ENCODE results near the gene MAPK8.
A peak's percentile ranks its signal among the peaks of the same experiment; 100 is the strongest.

Gene MAPK8

GRCh38 chr10:48377751-48378530 is 71.5 kb downstream of the MAPK8 start:
- Mint-ChIP-seq H3K27ac (no peak overlapping the region), H3K4me3 (no peak overlapping the region), H3K36me3 (no peaks in the 10 kb centered on the region), H3K4me1 (no peaks in the 10 kb centered on the region), H3K9me3 (peaks cover 6% of the 10 kb centered on the region)
- no peak for ATAC-seq
- DNase-seq (ENCODE audit: low spot score in 2 of 2): no peak

GRCh38 chr10:48378675-48379074 is 72.2 kb downstream of the MAPK8 start:
- Mint-ChIP-seq H3K27ac (no peak overlapping the region), H3K36me3 (no peaks in the 10 kb centered on the region), H3K9me3 (peaks cover 6% of the 10 kb centered on the region), H3K4me1 (no peaks in the 10 kb centered on the region), H3K4me3 (no peak overlapping the region)
- DNase-seq (ENCODE audit: low spot score in 2 of 2) (no peak), ATAC-seq (no peak)

GRCh38 chr10:48381971-48382370 is 75.5 kb downstream of the MAPK8 start:
- H3K4me3 Mint-ChIP-seq: no peak overlapping the region
- DNase-seq (ENCODE audit: low spot score in 2 of 2): no peak
- peaks cover 5% of the 10 kb centered on the region for H3K4me1 Mint-ChIP-seq
- H3K9me3 Mint-ChIP-seq: peaks cover 3% of the 10 kb centered on the region
- no peaks in the 10 kb centered on the region for H3K36me3 Mint-ChIP-seq
- no peak for ATAC-seq
- no peak overlapping the region for H3K27ac Mint-ChIP-seq

GRCh38 chr10:48382982-48383381 is 76.5 kb downstream of the MAPK8 start:
- H3K27ac Mint-ChIP-seq: no peak overlapping the region
- no peaks in the 10 kb centered on the region for H3K36me3 Mint-ChIP-seq
- no peak for DNase-seq (ENCODE audit: low spot score in 2 of 2)
- peaks cover 5% of the 10 kb centered on the region for H3K4me1 Mint-ChIP-seq
- no peak for ATAC-seq
- H3K4me3 Mint-ChIP-seq: no peak overlapping the region
- peaks cover 3% of the 10 kb centered on the region for H3K9me3 Mint-ChIP-seq

- no peak overlapping the region for H3K4me3 Mint-ChIP-seq
- no peak for ATAC-seq
- H3K4me1 Mint-ChIP-seq: peaks cover 5% of the 10 kb centered on the region
- H3K9me3 Mint-ChIP-seq: peaks cover 3% of the 10 kb centered on the region
- DNase-seq (ENCODE audit: low spot score in 2 of 2): no peak
- no peak overlapping the region for H3K27ac Mint-ChIP-seq
- H3K36me3 Mint-ChIP-seq: no peaks in the 10 kb centered on the region
Observed at GRCh38 chr10:48383393-48383792, 76.9 kb downstream of the MAPK8 start.

- H3K9me3 Mint-ChIP-seq: peaks cover 3% of the 10 kb centered on the region
Observed at GRCh38 chr10:48384699-48384982, 78.2 kb downstream of the MAPK8 start.

GRCh38 chr10:48389272-48389671 is 82.8 kb downstream of the MAPK8 start:
- Mint-ChIP-seq H3K27ac (peak overlapping the region; percentile 17), H3K36me3 (no peaks in the 10 kb centered on the region), H3K9me3 (no peaks in the 10 kb centered on the region), H3K4me1 (peaks cover 49% of the 10 kb centered on the region), H3K4me3 (no peak overlapping the region)
- DNase-seq (ENCODE audit: low spot score in 2 of 2): no peak
- peak; percentile 79 for ATAC-seq

More at GRCh38 chr10:48384699-48384982, 78.2 kb downstream of the MAPK8 start:
- Mint-ChIP-seq H3K27ac (no peak overlapping the region), H3K36me3 (no peaks in the 10 kb centered on the region), H3K4me1 (peaks cover 14% of the 10 kb centered on the region), H3K4me3 (no peak overlapping the region)
- ATAC-seq (no peak), DNase-seq (ENCODE audit: low spot score in 2 of 2) (no peak)

- H3K4me1 Mint-ChIP-seq: peaks cover 44% of the 10 kb centered on the region
- peak overlapping the region; percentile 17 for H3K27ac Mint-ChIP-seq
- ATAC-seq (no peak), DNase-seq (ENCODE audit: low spot score in 2 of 2) (no peak)
- no peaks in the 10 kb centered on the region for H3K9me3 Mint-ChIP-seq
- no peak overlapping the region for H3K4me3 Mint-ChIP-seq
- no peaks in the 10 kb centered on the region for H3K36me3 Mint-ChIP-seq
Observed at GRCh38 chr10:48389846-48390557, 83.5 kb downstream of the MAPK8 start.

- H3K4me1 Mint-ChIP-seq: peaks cover 44% of the 10 kb centered on the region
- no peak overlapping the region for H3K4me3 Mint-ChIP-seq
- ATAC-seq (no peak), DNase-seq (ENCODE audit: low spot score in 2 of 2) (no peak)
- no peak overlapping the region for H3K27ac Mint-ChIP-seq
- H3K36me3 Mint-ChIP-seq: no peaks in the 10 kb centered on the region
- H3K9me3 Mint-ChIP-seq: no peaks in the 10 kb centered on the region
Observed at GRCh38 chr10:48390558-48390871, 84.0 kb downstream of the MAPK8 start.

- Mint-ChIP-seq H3K27ac (no peak overlapping the region), H3K4me1 (peaks cover 44% of the 10 kb centered on the region), H3K36me3 (no peaks in the 10 kb centered on the region), H3K4me3 (no peak overlapping the region), H3K9me3 (no peaks in the 10 kb centered on the region)
- ATAC-seq (peak; percentile 73), DNase-seq (ENCODE audit: low spot score in 2 of 2) (no peak)
Observed at GRCh38 chr10:48390933-48391845, 84.7 kb downstream of the MAPK8 start.

- Mint-ChIP-seq H3K4me3 (no peak overlapping the region), H3K4me1 (peaks cover 44% of the 10 kb centered on the region), H3K9me3 (no peaks in the 10 kb centered on the region), H3K36me3 (no peaks in the 10 kb centered on the region), H3K27ac (no peak overlapping the region)
- ATAC-seq (no peak), DNase-seq (ENCODE audit: low spot score in 2 of 2) (no peak)
Observed at GRCh38 chr10:48391994-48392393, 85.5 kb downstream of the MAPK8 start.

- H3K9me3 Mint-ChIP-seq: no peaks in the 10 kb centered on the region
- DNase-seq (ENCODE audit: low spot score in 2 of 2) (no peak), ATAC-seq (no peak)
- H3K36me3 Mint-ChIP-seq: no peaks in the 10 kb centered on the region
- no peak overlapping the region for H3K4me3 Mint-ChIP-seq
- peaks cover 31% of the 10 kb centered on the region for H3K4me1 Mint-ChIP-seq
- H3K27ac Mint-ChIP-seq: no peak overlapping the region
Observed at GRCh38 chr10:48398261-48398660, 91.8 kb downstream of the MAPK8 start.

- DNase-seq (ENCODE audit: low spot score in 2 of 2) (no peak), ATAC-seq (no peak)
- H3K27ac Mint-ChIP-seq: peak overlapping the region; percentile 12
Observed at GRCh38 chr10:48399056-48399541, 92.6 kb downstream of the MAPK8 start.

GRCh38 chr10:48399551-48399950 is 93.1 kb downstream of the MAPK8 start:
- peaks cover 2% of the 10 kb centered on the region for H3K36me3 Mint-ChIP-seq
- DNase-seq (ENCODE audit: low spot score in 2 of 2) (no peak), ATAC-seq (no peak)
- no peaks in the 10 kb centered on the region for H3K9me3 Mint-ChIP-seq
- peak overlapping the region; percentile 12 for H3K27ac Mint-ChIP-seq
- H3K4me3 Mint-ChIP-seq: no peak overlapping the region
- peaks cover 26% of the 10 kb centered on the region for H3K4me1 Mint-ChIP-seq

More at GRCh38 chr10:48399056-48399541, 92.6 kb downstream of the MAPK8 start:
- H3K4me1 Mint-ChIP-seq: peaks cover 26% of the 10 kb centered on the region
- H3K36me3 Mint-ChIP-seq: no peaks in the 10 kb centered on the region
- H3K4me3 Mint-ChIP-seq: no peak overlapping the region
- no peaks in the 10 kb centered on the region for H3K9me3 Mint-ChIP-seq

GRCh38 chr10:48400129-48400849 is 93.8 kb downstream of the MAPK8 start:
- peak; percentile 28 for ATAC-seq
- Mint-ChIP-seq H3K36me3 (peaks cover 6% of the 10 kb centered on the region), H3K4me3 (no peak overlapping the region), H3K27ac (peak overlapping the region; percentile 20), H3K9me3 (no peaks in the 10 kb centered on the region), H3K4me1 (peaks cover 26% of the 10 kb centered on the region)
- no peak for DNase-seq (ENCODE audit: low spot score in 2 of 2)

All from stimulated activated effector memory CD8-positive, alpha-beta T cell treated with anti-CD3 and anti-CD28 coated beads, Interleukin-12 subunit alpha, Interleukin-12 subunit beta, amount 100 ng/mL, for 72 hours (primary cell).